Trophoblast cell (in vitro differentiated cells and primary cell): ENCODE data around the gene NHSL1.

ENCODE experiments used
- DNase-seq, 2 donors: peaks; one replicate each; pipeline ENCODE4 v3.0.0-alpha.2; 2016
- H2AFZ ChIP-seq: 2 replicates; pipeline ENCODE4 v1.6.1; 2013; ENCODE audit warnings: low read length, moderate library complexity, mild to moderate bottlenecking; ENCODE audit not compliant: insufficient read depth, poor library complexity
- H2AK5ac ChIP-seq: 2 replicates; pipeline ENCODE4 v1.6.1; 2013; ENCODE audit warnings: mild to moderate bottlenecking, low read length
- H2BK120ac ChIP-seq: 2 replicates; pipeline ENCODE4 v1.6.1; 2013; ENCODE audit warnings: low read length, mild to moderate bottlenecking, moderate library complexity; ENCODE audit not compliant: insufficient read depth, poor library complexity
- H2BK12ac ChIP-seq: 2 replicates; pipeline ENCODE4 v1.6.1; 2013; ENCODE audit warnings: mild to moderate bottlenecking, low read length, moderate library complexity
- H2BK5ac ChIP-seq: 2 replicates; pipeline ENCODE4 v1.6.1; 2013; ENCODE audit warnings: low read length, low read depth, moderate library complexity, mild to moderate bottlenecking; ENCODE audit not compliant: poor library complexity
- H3K14ac ChIP-seq: 2 replicates; pipeline ENCODE4 v1.6.1; 2013; ENCODE audit warnings: mild to moderate bottlenecking, low read length
- H3K18ac ChIP-seq: 2 replicates; pipeline ENCODE4 v1.6.1; 2013; ENCODE audit warnings: mild to moderate bottlenecking, low read length
- H3K23ac ChIP-seq: 2 replicates; pipeline ENCODE4 v1.6.1; 2013; ENCODE audit warnings: low read length
- H3K27ac ChIP-seq: 2 replicates; pipeline ENCODE4 v1.5.1; 2013; ENCODE audit warnings: low read depth, mild to moderate bottlenecking, inconsistent platforms, low read length, moderate library complexity
- H3K27me3 ChIP-seq: 2 replicates; pipeline ENCODE4 v1.6.1; 2013; ENCODE audit warnings: inconsistent platforms, mild to moderate bottlenecking, low read length, moderate library complexity; ENCODE audit not compliant: insufficient read depth
- H3K36me3 ChIP-seq, 2 experiments: 1 replicate in 1 of 2; 2 replicates in 1 of 2; pipeline ENCODE4 v1.6.1; 2013; ENCODE audit warnings: low read length in 2 of 2, mild to moderate bottlenecking in 2 of 2, moderate library complexity in 1 of 2; ENCODE audit not compliant: insufficient read depth in 2 of 2, control insufficient read depth in 1 of 2
- H3K4ac ChIP-seq: 2 replicates; pipeline ENCODE4 v1.6.1; 2013; ENCODE audit warnings: low read depth, mild to moderate bottlenecking, low read length, moderate library complexity
- H3K4me1 ChIP-seq, 2 experiments: 1 replicate in 1 of 2; 2 replicates in 1 of 2; pipeline ENCODE4 v1.6.1; 2013; ENCODE audit warnings: low read length in 2 of 2, mild to moderate bottlenecking in 2 of 2, moderate library complexity in 1 of 2; ENCODE audit not compliant: insufficient read depth in 2 of 2, control insufficient read depth in 1 of 2
- H3K4me2 ChIP-seq: 2 replicates; pipeline ENCODE4 v1.6.1; 2013; ENCODE audit warnings: inconsistent platforms, mild to moderate bottlenecking, low read length, moderate library complexity
- H3K4me3 ChIP-seq: 2 replicates; pipeline ENCODE4 v1.5.1; 2013; ENCODE audit warnings: mild to moderate bottlenecking, low read depth, low read length, inconsistent platforms
- H3K79me1 ChIP-seq: one replicate; pipeline ENCODE4 v1.6.1; 2013; ENCODE audit warnings: low read length
- H3K79me2 ChIP-seq: 2 replicates; pipeline ENCODE4 v1.6.1; 2013; ENCODE audit warnings: low read length, mild to moderate bottlenecking; ENCODE audit not compliant: control insufficient read depth, insufficient read depth, poor library complexity
- H3K9ac ChIP-seq: 2 replicates; pipeline ENCODE4 v1.6.1; 2013; ENCODE audit warnings: mild to moderate bottlenecking, low read length
- H3K9me3 ChIP-seq: 2 replicates; pipeline ENCODE4 v1.6.1; 2013; ENCODE audit warnings: low read depth, mild to moderate bottlenecking, control low read depth, inconsistent platforms, low read length; ENCODE audit not compliant: insufficient read depth
- H4K12ac ChIP-seq: 2 replicates; pipeline ENCODE4 v1.6.1; 2013; ENCODE audit warnings: low read depth, mild to moderate bottlenecking, low read length, moderate library complexity
- H4K8ac ChIP-seq: 2 replicates; pipeline ENCODE4 v1.6.1; 2013; ENCODE audit warnings: low read depth, mild to moderate bottlenecking, low read length, moderate library complexity
- H4K91ac ChIP-seq: one replicate; pipeline ENCODE4 v1.6.1; 2013; ENCODE audit warnings: low read depth, mild to moderate bottlenecking, low read length, moderate library complexity
- whole genome bisulfite sequencing: extraction: QIAGEN DNeasy Blood & Tissue Kit; methylation state at CpG from one replicate; pipeline ENCODE4 v1.1.7; 2013; ENCODE audit warnings: missing lambda C conversion rate; ENCODE audit not compliant: insufficient read length, insufficient coverage; ENCODE audit errors: extremely low coverage; 5-methylcytosine and 5-hydroxymethylcytosine counted together

The NHSL1 gene

GRCh38 chr6:138514860-138515540 lies 15.7 kb upstream of the NHSL1 start:
- Histone ChIP-seq H4K12ac (no peak overlapping the region), H3K36me3 (peaks cover 0 to 2% of the 10 kb centered on the region in 2 experiments), H3K4me3 (no peak overlapping the region), H2BK120ac (no peak overlapping the region), H3K14ac (no peak overlapping the region), H4K8ac (no peak overlapping the region), H2BK5ac (no peak overlapping the region), H2AK5ac (no peak overlapping the region), H3K27me3 (no peaks in the 10 kb centered on the region), H4K91ac (no peak overlapping the region), H3K27ac (no peak overlapping the region), H3K9me3 (peaks cover 3% of the 10 kb centered on the region), H3K79me2 (no peaks in the 10 kb centered on the region), H2AFZ (no peak overlapping the region), H3K23ac (no peak overlapping the region), H3K4me2 (no peak overlapping the region), H2BK12ac (no peak overlapping the region), H3K79me1 (no peaks in the 10 kb centered on the region), H3K9ac (no peak overlapping the region), H3K4me1 (no peaks in the 10 kb centered on the region), H3K4ac (peak overlapping the region; percentile 70), H3K18ac (peak overlapping the region; percentile 69)
- no CpG with 5 or more reads among the region's 9 CpGs for WGBS
- DNase-seq = no peak

GRCh38 chr6:138512609-138513008 lies 13.3 kb upstream of the NHSL1 start:
- no peak overlapping the region for H4K91ac ChIP-seq
- no peak overlapping the region for H2BK120ac ChIP-seq
- H3K79me2 ChIP-seq = no peaks in the 10 kb centered on the region
- no peaks in the 10 kb centered on the region for H3K4me1 ChIP-seq
- H3K23ac ChIP-seq = no peak overlapping the region
- no peaks in the 10 kb centered on the region for H3K27me3 ChIP-seq
- no peak overlapping the region for H4K8ac ChIP-seq
- H3K4me2 ChIP-seq = no peak overlapping the region
- no peak overlapping the region for H3K14ac ChIP-seq
- H2AFZ ChIP-seq = no peak overlapping the region
- H2BK5ac ChIP-seq = no peak overlapping the region
- H2AK5ac ChIP-seq = no peak overlapping the region
- H3K18ac ChIP-seq = no peak overlapping the region
- DNase-seq = no peak
- no CpG with 5 or more reads among the region's 8 CpGs for WGBS
- no peak overlapping the region for H3K9ac ChIP-seq
- no peak overlapping the region for H3K4ac ChIP-seq
- no peak overlapping the region for H4K12ac ChIP-seq
- peaks cover 0 to 2% of the 10 kb centered on the region in 2 experiments for H3K36me3 ChIP-seq
- peaks cover 1% of the 10 kb centered on the region for H3K9me3 ChIP-seq
- H2BK12ac ChIP-seq = no peak overlapping the region
- no peak overlapping the region for H3K27ac ChIP-seq
- no peaks in the 10 kb centered on the region for H3K79me1 ChIP-seq
- H3K4me3 ChIP-seq = no peak overlapping the region

GRCh38 chr6:138510093-138510492 lies 10.8 kb upstream of the NHSL1 start:
- peaks cover 0 to 2% of the 10 kb centered on the region in 2 experiments for H3K36me3 ChIP-seq
- H3K27me3 ChIP-seq = no peaks in the 10 kb centered on the region
- no peak overlapping the region for H4K12ac ChIP-seq
- H4K91ac ChIP-seq = no peak overlapping the region
- H2BK12ac ChIP-seq = no peak overlapping the region
- H4K8ac ChIP-seq = no peak overlapping the region
- WGBS = no CpG with 5 or more reads among the region's 3 CpGs
- H2AK5ac ChIP-seq = no peak overlapping the region
- H3K27ac ChIP-seq = no peak overlapping the region
- no peak overlapping the region for H3K23ac ChIP-seq
- no peak overlapping the region for H3K9ac ChIP-seq
- H3K79me2 ChIP-seq = no peaks in the 10 kb centered on the region
- H3K18ac ChIP-seq = no peak overlapping the region
- no peaks in the 10 kb centered on the region for H3K9me3 ChIP-seq
- no peaks in the 10 kb centered on the region for H3K4me1 ChIP-seq
- H3K4me3 ChIP-seq = no peak overlapping the region
- no peak overlapping the region for H3K4me2 ChIP-seq
- H2BK120ac ChIP-seq = no peak overlapping the region
- H3K79me1 ChIP-seq = no peaks in the 10 kb centered on the region
- H2BK5ac ChIP-seq = no peak overlapping the region
- no peak for DNase-seq
- H3K4ac ChIP-seq = no peak overlapping the region
- H2AFZ ChIP-seq = no peak overlapping the region
- no peak overlapping the region for H3K14ac ChIP-seq

GRCh38 chr6:138509371-138509770 lies 10.1 kb upstream of the NHSL1 start:
- Histone ChIP-seq H3K23ac (no peak overlapping the region), H2AFZ (no peak overlapping the region)
- no CpG with 5 or more reads among the region's 6 CpGs for WGBS

More at GRCh38 chr6:138509371-138509770, 10.1 kb upstream of the NHSL1 start:
- Histone ChIP-seq H3K4me1 (no peaks in the 10 kb centered on the region), H3K9ac (no peak overlapping the region), H3K18ac (no peak overlapping the region), H3K14ac (no peak overlapping the region), H3K79me1 (no peaks in the 10 kb centered on the region), H4K8ac (no peak overlapping the region), H4K12ac (no peak overlapping the region), H3K79me2 (no peaks in the 10 kb centered on the region), H2BK120ac (no peak overlapping the region), H3K4me2 (no peak overlapping the region), H3K27me3 (no peaks in the 10 kb centered on the region), H3K36me3 (peaks cover 0 to 2% of the 10 kb centered on the region in 2 experiments), H2AK5ac (no peak overlapping the region), H3K27ac (no peak overlapping the region), H3K4me3 (no peak overlapping the region), H2BK12ac (no peak overlapping the region), H3K4ac (no peak overlapping the region), H4K91ac (no peak overlapping the region), H3K9me3 (no peaks in the 10 kb centered on the region), H2BK5ac (no peak overlapping the region)
- peak; percentile 32 to 71 for DNase-seq
